Activated CD8-positive, alpha-beta memory T cell treated with anti-CD3 and anti-CD28 coated beads, Interleukin-2, amount 50 U/mL, for 48 hours (primary cell): ENCODE data around the gene LMOD1.
"Not testable (repeated sequence)": the region's sequence is repeated elsewhere in the genome, so short reads cannot be mapped to it uniquely, and the experiment has no call there.

ENCODE experiments used
- DNase-seq: peaks from one replicate; pipeline ENCODE4 v3.0.0-alpha.2; 2020

LMOD1 gene

DNA sequence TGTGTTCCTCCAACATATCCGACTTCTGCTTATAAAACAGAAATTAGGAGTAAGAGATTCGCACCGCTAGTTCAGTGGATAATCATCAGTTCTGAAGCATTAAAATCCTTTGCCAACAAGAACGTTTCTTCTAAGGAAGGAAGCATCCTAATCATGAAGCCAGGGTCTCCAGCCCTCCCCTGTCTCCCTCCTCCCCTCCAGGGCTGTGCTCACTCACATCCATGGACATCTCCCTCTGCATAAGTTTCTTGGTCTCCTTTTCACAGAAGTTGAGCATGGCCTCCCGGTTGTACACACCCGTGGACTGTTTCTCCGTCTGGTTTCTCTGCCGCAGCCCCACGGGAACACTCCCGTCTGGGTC is 505 bp downstream of the LMOD1 start:
- no peak for DNase-seq

DNA sequence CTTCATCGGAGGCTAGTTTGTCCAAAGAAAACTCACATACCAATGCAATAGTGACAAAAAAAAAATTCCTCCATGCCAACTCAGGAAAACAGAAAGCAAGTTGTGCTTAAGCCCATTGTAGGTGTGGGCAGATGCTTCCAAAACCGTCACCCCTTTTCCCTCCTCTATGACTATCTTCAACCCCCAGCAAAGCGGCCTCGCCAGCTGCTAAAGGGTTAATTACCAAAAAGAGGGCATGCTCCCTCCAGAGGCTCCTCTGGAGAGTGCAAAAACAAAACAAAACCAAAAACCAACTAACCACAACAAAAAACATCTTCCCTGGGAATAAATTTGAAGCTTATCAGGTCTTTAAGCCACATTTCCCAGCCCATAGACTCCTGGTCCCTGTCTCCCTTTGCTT is 1.2 kb downstream of the LMOD1 start:
- DNase-seq: no peak

DNA sequence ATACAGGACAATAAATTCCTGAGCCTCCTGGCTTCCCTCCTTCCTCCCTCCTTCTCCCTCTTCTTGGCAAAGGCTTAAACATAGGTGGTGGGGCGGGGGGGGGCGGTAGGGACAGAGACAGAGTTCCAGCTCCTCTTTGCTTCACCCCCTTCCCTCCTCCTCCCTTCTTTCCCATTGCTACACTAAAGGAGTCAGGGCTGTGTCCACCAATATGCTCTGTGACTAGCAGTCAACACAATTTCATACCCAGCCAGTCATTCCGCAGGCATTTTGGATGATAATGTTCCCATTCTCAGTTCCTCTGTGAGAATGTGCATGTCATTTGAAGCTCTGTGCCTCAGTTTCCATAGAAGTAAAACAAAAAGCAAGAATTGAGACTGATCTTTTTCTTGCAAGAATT is 1.7 kb downstream of the LMOD1 start:
- DNase-seq: no peak

DNA sequence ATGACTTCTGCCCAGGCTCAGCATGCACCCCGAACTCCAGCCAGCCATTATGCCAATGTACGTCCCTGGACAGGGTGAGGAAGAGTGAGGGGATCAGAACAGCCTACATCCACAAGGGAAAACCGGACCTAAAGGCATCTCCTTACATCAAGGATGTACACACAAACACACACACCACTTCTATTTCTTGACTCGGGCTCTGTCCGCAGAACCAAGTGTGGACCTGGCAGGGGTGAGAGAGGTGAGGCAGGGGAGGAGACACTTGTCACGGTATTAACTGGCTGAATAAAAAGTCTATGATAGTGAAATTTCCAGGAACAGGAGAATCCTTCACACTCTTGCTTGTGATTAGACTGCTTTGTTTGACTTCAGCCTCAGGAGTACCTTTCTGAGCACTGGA is 2.3 kb downstream of the LMOD1 start:
- no peak for DNase-seq

DNA sequence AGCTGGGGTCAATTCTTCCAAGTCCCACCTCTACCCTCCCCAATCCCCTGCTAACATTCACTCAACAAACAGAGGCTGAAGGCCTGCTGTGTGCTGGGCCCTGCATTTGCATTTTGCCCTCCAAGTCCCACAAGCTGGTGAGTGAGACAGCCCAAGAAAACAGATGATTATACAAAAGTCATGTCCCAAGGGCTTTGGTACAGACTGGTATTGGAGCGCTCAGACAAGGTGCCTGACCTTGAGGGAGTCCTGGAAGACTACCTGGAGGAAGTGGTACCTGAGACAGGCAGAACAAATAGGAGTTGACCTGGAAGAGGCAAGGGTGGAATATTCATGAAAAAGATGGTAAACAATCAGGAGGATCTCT is 4.2 kb downstream of the LMOD1 start:
- no peak for DNase-seq

DNA sequence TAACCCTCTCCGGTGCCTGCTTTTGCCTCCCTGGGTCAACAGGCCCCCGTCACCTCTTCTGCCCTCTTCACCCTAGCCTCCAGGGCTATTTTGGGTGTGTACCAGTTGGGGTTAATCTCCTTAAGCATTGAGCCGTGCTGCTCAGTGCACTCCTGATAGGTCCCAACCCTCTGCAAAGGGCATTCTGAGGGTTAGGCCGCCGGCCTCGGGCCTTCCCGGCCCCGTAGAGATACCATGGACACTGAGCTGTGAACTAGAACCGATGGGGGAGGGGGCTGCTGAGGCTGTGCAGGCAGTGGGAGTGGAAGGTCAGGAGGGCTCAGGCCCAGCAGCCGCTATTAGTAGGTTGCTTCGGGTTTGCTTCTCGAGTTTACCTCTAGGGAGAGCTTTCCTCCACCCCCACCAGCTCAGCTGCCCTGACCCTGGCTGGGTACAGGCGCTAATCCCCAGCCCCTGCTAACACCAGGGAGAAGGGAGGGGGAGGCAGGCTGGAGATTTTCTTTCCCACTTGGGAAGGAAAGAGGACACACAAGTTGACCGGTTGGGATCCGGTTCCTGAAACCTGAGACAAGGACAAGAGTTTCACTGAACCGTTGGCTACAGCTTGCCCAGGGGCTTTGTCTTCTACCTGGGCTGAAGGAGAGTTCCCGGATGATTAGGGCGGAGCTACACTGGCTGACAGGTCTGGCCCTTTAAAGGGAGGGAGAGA is 4.8 kb downstream of the LMOD1 start:
- DNase-seq: no peak

DNA sequence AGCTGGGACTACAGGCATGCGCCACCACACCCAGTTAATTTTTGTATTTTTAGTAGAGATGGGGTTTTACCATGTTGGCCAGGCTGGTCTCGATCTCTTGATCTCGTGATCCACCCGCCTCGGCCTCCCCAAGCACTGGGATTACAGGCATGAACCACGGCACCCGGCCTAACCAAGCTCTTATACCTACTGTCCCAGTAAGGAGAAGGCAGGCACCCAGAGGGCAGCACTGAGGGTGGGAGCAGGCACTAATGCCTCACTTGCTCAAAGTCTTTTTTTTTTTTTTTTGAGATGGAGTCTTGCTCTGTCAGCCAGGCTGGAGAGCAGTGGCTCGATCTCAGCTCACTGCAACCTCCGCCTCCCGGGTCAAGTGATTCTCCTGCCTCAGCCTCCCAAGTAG is 6.0 kb downstream of the LMOD1 start:
- DNase-seq: not testable (repeated sequence)

DNA sequence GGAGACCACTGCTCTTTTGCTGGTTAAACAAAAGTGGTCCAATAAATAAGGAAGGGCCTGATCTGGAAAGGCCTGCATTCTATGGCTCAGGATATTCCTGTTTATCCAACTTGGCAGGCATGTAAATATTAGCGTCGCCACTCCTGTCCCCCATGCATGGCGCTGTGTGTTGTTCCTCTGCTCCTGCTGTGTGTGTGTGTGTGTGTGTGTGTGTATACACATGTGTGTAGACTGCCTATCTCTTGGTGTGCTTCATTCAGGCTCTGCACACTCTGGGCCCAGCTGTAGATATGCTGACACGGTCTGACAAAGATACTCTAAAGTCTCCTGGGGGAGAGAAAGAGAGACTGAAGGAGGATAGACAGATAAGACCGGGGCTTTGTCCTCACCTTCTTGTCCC is 6.8 kb downstream of the LMOD1 start:
- DNase-seq: no peak

DNA sequence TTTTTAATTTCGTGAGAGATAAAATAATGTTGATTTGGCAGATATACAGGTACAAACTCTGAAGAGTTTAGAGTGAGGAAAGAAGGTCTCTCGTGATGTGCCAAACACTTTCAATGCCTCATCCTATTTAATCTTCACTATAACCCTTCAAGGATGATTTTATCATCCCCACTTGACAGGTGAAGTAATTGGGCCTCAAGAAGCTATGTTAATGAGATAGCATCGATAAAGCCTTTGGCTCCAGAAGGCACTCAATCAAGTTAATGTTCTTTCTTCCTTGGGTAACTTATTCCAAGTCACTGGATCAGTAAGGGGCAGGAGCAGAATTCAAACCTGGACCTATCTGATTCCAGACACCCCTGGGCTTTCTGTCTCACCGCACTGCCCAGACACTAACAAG is 7.2 kb downstream of the LMOD1 start:
- DNase-seq: no peak

DNA sequence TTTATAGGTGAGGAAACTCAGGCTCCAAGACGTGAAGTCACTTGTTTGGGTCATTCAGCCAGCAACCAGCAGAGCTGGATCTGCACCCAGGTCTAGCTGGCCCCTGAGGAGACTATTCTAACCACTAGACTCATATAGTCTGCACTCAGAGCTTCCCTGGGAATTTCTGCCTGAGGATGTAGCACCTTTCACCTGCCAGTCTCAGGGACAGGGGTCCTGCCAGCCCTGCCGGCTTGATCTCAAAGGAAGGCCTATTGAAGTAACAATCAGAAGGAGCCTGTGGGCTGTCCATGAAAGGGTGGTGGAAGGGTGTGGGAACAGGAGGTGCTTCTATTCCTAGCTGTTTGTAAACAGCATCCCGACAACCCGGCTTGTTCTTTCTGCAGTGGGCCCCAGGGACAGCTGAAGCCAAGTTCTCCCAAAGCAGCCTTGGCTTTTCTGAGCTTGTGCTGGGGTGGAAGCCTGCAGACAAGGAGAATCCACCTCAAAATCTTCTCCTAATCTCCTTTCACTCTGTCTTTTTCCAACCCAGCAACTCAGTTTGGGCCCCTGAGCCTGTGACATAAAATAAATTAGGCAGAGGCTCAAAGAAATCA is 7.8 kb downstream of the LMOD1 start:
- DNase-seq: no peak

DNA sequence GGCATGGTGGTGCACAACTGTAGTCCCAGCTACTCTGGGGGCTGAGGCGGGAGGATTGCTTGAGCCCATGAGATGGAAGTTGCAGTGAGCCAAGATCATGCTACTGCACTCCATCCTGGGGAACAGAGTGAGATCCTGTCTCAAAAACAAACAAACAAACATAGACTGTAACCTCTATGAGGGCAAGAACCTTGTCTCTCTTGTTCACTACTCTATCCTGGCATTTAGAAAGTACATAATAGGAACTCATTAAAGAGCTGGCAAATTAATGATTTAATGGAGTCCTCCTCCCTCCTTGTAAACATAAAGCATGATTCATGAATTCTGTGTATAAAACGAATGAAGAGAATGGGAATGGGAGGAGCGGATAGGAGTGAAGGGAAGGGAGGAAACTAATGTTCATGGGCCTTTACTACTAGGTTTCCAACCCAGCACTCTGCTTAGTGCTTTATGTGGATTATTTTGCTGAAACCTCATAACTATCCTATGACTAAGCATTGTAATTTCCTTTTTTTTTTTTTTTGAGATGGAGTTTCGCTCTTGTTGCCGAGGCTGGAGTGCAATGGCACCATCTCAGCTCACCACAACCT is 8.6 kb downstream of the LMOD1 start:
- DNase-seq: no peak

DNA sequence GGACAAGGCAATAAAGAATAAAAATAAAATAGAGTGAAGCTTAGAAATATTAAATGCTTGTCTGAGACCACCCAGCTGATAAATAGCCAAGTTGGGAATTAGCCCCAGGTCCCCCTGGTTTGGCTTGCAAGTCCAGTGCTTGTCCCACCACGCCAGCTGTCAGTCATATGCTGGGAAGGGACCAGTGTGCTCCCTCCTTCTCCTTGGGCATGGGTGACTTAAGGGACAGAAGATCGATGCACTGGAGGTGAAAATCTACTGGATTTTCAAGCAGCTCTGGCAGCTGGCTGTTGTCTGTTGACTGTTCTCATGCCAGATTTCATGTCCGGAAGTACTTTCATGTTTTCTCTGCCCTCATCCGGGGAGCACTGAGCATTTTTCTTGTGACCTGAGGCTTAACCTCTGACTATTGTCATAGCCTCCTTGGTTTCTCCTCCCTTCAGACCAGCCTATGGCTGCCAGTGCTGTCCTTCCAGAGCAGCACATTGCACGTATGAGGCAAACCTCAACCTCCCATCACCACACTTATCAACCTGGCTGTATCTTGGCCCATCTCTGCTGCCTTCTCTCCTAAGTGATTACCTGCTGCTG is 12.4 kb downstream of the LMOD1 start:
- no peak for DNase-seq

DNA sequence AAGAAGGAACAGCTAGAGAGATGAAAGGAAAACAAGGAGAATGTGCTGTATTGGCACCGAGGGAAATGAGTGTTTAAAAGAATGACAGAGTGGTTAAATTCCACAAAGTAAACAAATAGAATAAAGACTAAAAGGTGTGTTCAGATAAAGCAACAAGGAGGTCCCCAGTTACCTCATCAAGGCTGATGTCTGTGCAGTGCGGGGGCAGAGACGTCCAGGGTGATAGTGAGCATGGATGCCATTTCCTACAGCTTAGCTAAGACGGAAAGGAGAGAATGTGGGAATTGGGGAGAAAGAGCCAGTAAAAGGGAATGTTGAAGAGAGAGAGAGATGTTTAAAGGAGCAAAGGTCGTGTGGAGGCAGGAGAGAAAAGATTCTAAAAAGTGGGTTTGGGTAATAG is 15.5 kb downstream of the LMOD1 start:
- no peak for DNase-seq

DNA sequence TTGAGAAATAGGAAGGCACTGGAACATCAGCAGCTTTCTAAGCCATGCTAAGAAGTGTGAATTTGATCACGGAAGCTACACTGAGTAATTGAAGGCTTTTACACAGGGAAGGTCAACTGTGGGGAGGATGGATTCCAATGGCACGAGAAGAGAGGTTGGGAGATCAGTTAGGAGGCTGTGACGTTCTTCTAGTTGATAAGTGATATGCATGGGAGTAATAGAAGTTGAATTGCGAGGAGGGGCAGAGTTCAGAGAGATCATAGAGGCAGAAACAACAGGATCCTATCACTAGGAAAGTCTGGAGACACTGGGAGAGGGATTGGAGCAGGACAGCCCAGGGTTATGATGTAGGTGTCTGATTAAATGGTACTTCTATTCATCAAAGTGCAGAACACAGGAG is 16.2 kb downstream of the LMOD1 start:
- no peak for DNase-seq

DNA sequence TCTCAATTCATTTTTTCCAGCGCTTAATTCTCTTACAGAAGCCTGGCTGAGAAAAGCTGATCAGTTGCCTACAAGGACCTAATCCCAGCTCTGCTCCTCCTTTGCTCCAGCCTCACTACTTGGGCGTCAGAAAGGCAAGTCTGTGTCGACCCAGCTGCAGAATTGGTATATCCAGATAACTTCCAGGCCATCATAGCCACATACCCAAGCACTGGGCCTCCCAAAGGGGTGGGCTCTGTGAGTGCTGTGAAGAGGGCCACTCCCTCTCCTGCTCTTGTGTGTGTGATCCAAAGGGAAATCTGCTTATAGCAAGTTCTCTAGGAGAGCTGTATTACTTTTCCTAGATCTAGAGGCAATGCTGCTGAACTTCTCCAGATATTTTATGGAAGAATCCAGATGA is 18.1 kb downstream of the LMOD1 start:
- DNase-seq: no peak

DNA sequence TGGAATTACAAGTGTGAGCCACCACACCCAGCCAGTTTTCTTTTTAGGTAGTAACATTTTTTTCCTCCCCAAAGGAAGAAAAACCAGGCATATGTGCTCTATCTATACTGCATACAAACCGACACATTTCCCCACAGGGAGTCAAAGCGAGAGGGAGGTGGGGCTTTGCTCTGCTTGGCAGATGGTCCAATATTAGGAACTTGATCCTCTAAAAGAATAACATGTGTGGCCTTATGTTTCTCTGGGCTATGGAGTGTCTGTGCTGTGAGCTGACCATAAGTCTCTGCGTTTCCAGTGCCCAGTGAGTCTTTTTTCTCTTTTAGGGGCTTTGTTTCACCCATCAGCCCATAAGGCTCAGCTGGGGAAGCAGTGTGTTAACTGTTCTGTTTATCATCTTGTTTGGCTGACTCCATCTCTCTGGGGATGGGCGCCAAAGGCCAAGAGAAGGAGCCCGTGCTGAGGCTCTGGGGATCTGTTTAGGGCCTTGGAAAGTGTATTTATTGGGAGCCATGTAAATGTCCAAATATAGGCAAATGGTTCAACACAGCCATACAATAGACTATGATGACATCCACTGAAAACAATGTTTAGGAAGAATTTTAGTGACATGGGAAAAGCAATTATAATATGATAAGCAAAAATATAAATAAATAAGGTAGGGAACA is 20.2 kb downstream of the LMOD1 start:
- DNase-seq: no peak

DNA sequence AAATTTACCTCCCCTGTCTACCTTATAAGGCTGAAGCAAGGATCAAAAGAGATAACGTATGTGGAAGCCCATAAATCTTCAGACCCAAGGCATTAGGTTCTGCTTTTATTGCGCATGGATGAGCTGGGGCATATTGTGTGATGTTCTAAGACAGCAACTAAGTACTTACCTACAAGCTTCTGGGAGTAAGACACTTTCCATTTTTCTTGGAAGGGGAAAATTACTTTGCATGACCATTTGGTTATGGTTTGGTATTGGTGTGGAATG is 21.1 kb downstream of the LMOD1 start:
- no peak for DNase-seq

DNA sequence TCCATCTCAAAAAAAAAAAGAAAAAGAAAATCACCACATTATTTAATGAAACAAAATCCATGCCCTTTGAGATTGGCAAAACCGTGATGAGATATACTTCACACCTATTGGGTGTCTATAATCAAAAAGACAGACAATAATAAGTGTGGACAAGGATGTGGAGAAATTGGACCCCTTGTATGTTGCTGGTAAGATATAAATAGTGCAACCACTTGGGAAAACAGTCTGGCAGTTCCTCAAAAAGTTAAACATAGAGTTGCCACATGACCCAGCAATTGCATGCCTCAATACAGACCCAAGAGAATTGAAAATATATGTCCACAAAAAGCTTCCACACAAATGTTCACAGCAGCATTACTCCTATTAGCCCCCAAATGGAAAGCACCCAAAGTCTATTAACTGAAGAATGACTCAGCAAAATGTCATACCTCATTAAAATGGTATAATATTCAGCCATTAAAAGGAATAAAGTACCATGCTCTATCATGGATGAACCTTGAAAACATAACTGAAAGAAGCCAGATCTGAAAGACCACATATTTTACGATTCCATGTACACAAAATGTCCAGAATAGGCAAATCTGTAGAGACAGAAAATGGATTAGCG is 24.3 kb downstream of the LMOD1 start:
- no peak for DNase-seq

DNA sequence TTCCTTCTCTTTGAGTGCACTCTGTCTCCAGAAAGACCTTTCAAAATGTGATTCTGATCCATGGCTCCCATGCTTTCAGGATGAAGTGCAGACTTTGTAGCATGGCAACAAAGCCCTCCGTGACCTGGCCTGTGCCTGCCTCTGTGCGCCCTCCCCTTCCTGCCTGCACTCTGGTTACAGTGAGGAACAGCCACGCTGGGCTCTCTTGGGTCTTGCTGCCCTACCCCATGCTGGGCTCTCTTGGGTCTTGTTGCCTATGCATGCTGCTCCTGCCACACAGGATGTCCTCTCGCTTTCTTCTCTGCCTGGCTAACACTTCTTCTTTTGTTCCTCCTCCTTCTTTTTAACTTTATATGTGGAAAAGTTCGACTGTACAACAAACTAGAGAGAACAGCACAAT is 28.0 kb downstream of the LMOD1 start:
- no peak for DNase-seq

DNA sequence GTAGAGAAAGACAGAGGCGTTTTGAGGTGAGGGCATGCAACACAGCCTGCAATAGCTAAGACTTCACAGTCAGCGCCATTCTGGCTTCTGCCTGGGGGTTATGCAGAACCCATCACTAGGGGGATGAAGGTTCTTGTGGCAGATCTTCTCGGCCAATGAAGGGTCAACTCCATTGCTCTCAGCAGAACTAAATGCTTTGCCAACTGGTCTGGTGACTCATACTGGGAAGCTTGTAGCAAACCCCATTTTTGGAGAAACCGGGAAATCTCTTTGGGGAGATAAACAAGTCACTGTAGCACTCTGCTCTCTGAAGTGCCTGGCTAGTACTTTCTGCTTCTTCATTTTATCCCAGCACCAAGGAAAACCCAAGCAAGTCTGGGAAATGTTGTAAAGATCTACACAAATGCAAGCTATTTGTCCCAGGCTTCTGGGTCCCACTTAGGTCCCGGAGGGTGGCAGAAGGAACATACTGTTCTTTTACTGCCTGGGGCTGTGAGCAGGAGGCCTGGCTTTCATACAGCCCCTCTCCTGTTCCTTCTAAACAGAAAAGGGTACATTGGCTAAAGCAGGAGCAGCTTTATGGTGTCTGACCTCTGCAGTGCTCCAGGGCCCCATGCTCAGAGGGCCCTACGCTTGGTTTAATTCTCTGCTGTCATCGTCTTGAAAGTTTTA is 28.9 kb downstream of the LMOD1 start:
- no peak for DNase-seq

DNA sequence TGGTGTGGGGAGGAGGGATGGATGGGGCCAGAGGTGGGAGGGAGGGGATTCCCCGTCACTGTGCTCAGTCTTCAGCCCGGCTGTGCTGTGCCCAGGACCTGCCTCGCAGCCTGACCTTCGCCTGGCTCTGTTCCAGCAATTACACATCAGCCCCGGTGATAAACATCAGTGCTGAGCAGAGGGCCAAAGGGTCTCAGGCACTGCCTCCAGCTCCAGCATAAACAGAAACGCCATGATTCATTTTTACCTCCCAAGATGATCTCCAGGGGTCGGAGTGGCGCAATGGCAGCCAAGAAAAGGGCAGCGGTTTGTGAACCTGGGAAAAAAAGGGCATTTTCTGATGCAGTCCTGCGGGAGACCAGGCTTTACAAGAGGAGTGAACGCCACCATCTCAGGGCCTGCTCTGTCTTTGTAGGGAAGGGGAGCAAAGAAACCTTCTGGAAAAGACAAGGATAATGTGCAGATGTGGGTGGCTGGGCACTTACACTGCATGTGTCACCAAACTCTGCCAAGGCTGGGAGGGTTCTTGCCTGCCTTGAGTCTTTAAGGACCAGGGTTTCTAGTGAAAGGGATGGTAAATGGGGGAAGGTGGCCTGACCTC is 29.6 kb downstream of the LMOD1 start:
- DNase-seq: no peak

DNA sequence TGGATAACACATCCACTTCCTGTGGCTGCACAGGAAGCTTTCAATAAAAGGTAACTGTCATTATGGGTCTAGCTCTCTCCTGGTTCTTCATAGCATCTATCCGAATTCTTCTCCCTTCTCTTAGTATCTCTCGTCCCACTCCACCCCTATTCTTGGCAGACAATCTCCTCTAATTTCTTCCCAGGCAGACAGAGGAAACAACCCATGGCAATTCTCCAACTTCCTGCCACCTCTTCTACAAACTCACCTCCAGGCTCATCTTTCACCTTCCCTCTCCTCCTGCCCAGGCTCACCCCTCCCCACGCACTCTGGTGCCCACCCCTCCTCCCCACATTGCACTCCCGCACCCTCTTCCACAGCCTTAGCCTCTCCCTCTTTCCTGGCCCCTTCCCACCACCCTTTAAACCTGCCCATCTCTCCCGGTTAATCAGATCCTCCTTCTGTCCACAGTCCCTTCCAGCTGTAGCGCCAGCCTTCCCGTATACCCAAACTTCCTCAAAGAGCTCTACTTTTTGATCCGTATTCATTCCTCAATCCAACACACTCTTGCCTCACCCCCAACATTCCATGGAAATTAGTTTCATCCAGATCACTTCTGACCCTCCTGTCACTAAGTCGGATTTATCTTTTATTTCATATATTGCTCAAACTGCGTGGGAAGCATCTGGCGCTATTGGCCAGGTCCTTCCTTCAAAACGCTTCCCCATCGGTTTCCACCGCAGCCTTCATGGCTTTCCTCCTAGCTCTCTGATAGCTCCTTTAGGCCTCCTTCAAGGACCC is 31.7 kb downstream of the LMOD1 start:
- DNase-seq: no peak
